Measurements from ENCODE around the gene KCNJ11.

DNA sequence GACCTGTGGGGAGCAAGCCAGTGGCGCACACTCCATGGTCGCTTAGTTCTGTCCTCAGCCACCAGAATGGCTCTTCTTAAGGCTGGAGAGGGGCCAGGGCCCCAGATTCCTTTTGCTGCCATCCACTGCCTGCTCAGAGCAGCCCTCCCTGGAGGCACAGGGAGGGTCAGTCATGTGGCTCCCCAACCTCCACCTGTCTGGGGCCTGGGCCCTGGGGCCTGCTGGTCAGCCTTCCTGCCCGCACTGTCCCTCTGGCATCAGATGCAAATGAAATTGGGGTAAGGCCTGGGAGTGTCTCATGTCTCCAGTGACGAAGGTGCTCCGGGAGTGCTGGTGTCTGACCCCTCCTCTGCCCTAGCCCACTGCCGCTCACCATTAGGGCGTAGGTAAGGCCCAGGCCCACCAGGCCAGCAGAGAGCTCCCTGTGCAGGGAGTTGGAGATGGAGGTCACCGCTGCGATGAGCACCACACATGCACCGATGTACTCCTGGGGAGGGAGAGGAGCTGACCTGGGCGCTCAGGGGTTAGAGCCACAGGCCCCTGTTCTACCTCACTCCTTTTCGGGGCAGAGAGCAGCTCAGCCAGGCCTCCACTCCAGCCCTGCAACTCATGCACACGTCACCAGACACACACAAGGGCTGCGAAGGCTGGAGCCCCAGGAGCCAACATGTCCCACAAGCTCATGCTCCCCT, 9.0 kb upstream of the KCNJ11 start:
- TF ChIP-seq POLR2A (IDR thresholded peaks at IDR 0.05): no peak
- TF ChIP-seq CTCF (IDR thresholded peaks at IDR 0.05): no peak
